HEK293 (cell line): ENCODE data around the gene USP3.
A peak's percentile ranks its signal among the peaks of the same experiment; 100 is the strongest.

Experiments
- CTCF ChIA-PET: fragments of 350-600 bp; formaldehyde crosslinking; extraction: SDS; loops from one replicate; lab custom pipeline; 2021; ENCODE audit warnings: antibody characterized with exemption; lab: Yijun Ruan, JAX
- POLR2A ChIA-PET: fragments of 300-600 bp; formaldehyde crosslinking; extraction: SDS; loops from one replicate; lab custom pipeline; 2020; ENCODE audit warnings: antibody characterized with exemption, inconsistent platforms; lab: Yijun Ruan, JAX
- H3K27ac ChIP-seq: fragments of 200-500 bp; sonication (Bioruptor generic); 2 replicates; pipeline ENCODE4 v1.5.1; 2014; ENCODE audit warnings: low read depth, low read length, control low read depth, inconsistent platforms; ENCODE audit errors: extremely low read depth
- H3K36me3 ChIP-seq, 2 experiments: fragments of 200-500 bp in 1 of 2; sonication (Bioruptor generic) in 1 of 2; 1 replicate in 1 of 2; 2 replicates in 1 of 2; pipeline ENCODE4 v1.5.1; 2014 to 2017; ENCODE audit warnings: inconsistent platforms in 2 of 2, low read length in 2 of 2; ENCODE audit not compliant: control insufficient read depth in 2 of 2, insufficient read depth in 1 of 2
- H3K4me1 ChIP-seq: fragments of 200-500 bp; sonication (Bioruptor generic); 2 replicates; pipeline ENCODE4 v1.5.1; 2014; ENCODE audit warnings: mild to moderate bottlenecking, low read length, inconsistent platforms; ENCODE audit not compliant: control insufficient read depth, insufficient read depth
- H3K4me3 ChIP-seq: 2 replicates; pipeline ENCODE4 v1.5.1; 2011; ENCODE audit warnings: low read depth, mild to moderate bottlenecking, control low read depth, low read length, moderate library complexity
- H3K9me3 ChIP-seq: fragments of 200-500 bp; sonication (Bioruptor generic); 2 replicates; pipeline ENCODE4 v1.5.1; 2014; ENCODE audit warnings: low read depth, low read length, inconsistent platforms; ENCODE audit not compliant: control insufficient read depth, insufficient read depth
- KLF9 ChIP-seq: fragments of 450-650 bp; formaldehyde crosslinking; IDR thresholded peaks from 2 replicates; pipeline ENCODE4 v1.5.1; 2016; ENCODE audit warnings: missing biosample characterization, missing genetic modification characterization, low read depth
- PBX3 ChIP-seq: sonication (generic); formaldehyde crosslinking; IDR thresholded peaks from 2 replicates; pipeline ENCODE4 v1.8.1; 2022; ENCODE audit warnings: mild to moderate bottlenecking, moderate library complexity, missing genetic modification reagents
- PRDM1 ChIP-seq: fragments of 450-650 bp; formaldehyde crosslinking; IDR thresholded peaks from 2 replicates; pipeline ENCODE4; 2016; ENCODE audit warnings: missing biosample characterization, missing genetic modification characterization
- ZNF132 ChIP-seq: fragments of 450-650 bp; formaldehyde crosslinking; IDR thresholded peaks from 2 replicates; pipeline ENCODE4 v1.5.1; 2017; ENCODE audit warnings: missing biosample characterization, missing genetic modification characterization, borderline replicate concordance
- ZNF133 ChIP-seq: fragments of 450-650 bp; formaldehyde crosslinking; IDR thresholded peaks from 2 replicates; pipeline ENCODE4 v1.5.1; 2016; ENCODE audit warnings: missing biosample characterization, missing genetic modification characterization
- ZNF138 ChIP-seq: fragments of 450-650 bp; formaldehyde crosslinking; IDR thresholded peaks from 2 replicates; pipeline ENCODE4 v1.5.1; 2016; ENCODE audit warnings: missing biosample characterization, missing genetic modification characterization, borderline replicate concordance
- ZNF221 ChIP-seq: fragments of 450-650 bp; formaldehyde crosslinking; IDR thresholded peaks from 2 replicates; pipeline ENCODE4 v1.5.1; 2017; ENCODE audit warnings: missing biosample characterization, missing genetic modification characterization, borderline replicate concordance
- ZNF324 ChIP-seq: fragments of 450-650 bp; formaldehyde crosslinking; IDR thresholded peaks from 2 replicates; pipeline ENCODE4 v1.5.1; 2016; ENCODE audit warnings: missing biosample characterization, missing genetic modification characterization
- ZNF518A ChIP-seq: fragments of 450-650 bp; formaldehyde crosslinking; conservative IDR thresholded peaks from 2 replicates; pipeline ENCODE4 v1.5.1; 2016; ENCODE audit warnings: low read depth, missing biosample characterization, missing genetic modification characterization
- ZNF585B ChIP-seq: fragments of 450-650 bp; formaldehyde crosslinking; IDR thresholded peaks from 2 replicates; pipeline ENCODE4 v1.5.1; 2016; ENCODE audit warnings: missing biosample characterization, missing genetic modification characterization
- ZNF704 ChIP-seq: fragments of 450-650 bp; formaldehyde crosslinking; IDR thresholded peaks from 2 replicates; pipeline ENCODE4 v1.5.1; 2016; ENCODE audit warnings: missing biosample characterization, missing genetic modification characterization
- ZNF76 ChIP-seq: fragments of 450-650 bp; formaldehyde crosslinking; IDR thresholded peaks from 2 replicates; pipeline ENCODE4; 2016; ENCODE audit warnings: low read depth, missing biosample characterization, missing genetic modification characterization, borderline replicate concordance
- ZNF843 ChIP-seq: fragments of 450-650 bp; formaldehyde crosslinking; IDR thresholded peaks from 2 replicates; pipeline ENCODE4 v1.5.1; 2016; ENCODE audit warnings: missing biosample characterization, missing genetic modification characterization
- TF ChIP-seq, protein P1 (sequence below): fragments of 450-650 bp; formaldehyde crosslinking; IDR thresholded peaks from 2 replicates; pipeline ENCODE4 v1.5.1; 2016; ENCODE audit warnings: missing biosample characterization, missing genetic modification characterization
- TF ChIP-seq, protein P2 (sequence below): fragments of 450-650 bp; formaldehyde crosslinking; optimal IDR thresholded peaks from 2 replicates; pipeline ENCODE3; 2016; ENCODE audit warnings: missing biosample characterization, mild to moderate bottlenecking, missing genetic modification characterization

USP3 gene

DNA sequence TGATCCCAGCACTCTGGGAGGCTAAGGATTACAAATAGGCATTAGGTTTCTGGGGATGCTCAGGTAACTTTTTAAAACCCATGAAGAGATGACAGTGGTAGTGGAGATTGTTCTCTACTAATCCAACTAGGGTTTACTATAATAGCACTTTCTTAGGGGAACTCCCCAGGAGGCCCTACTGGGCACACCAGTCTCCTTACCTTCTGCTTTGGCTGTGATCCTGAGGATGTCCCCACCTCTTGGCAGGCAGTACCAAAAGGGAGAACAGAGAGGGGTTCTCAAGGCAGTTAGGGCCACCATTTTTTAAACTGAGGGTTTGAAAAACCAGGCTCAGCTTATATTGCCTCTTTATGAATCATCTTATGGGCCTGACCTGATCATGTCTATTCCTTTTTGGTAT, 77.8 kb downstream of the USP3 start:
- Histone ChIP-seq H3K36me3 (peaks cover 4 to 6% of the 10 kb centered on the region in 2 experiments), H3K4me1 (no peaks in the 10 kb centered on the region), H3K27ac (no peak overlapping the region), H3K4me3 (no peak overlapping the region), H3K9me3 (no peaks in the 10 kb centered on the region)
- CTCF ChIA-PET: no interaction called here
- TF ChIP-seq ZNF221 (tag by site-specific recombination) (no peak), ZNF843 (no peak), ZNF324 (tag by site-specific recombination) (no peak)
- TF ChIP-seq, protein P1, sequence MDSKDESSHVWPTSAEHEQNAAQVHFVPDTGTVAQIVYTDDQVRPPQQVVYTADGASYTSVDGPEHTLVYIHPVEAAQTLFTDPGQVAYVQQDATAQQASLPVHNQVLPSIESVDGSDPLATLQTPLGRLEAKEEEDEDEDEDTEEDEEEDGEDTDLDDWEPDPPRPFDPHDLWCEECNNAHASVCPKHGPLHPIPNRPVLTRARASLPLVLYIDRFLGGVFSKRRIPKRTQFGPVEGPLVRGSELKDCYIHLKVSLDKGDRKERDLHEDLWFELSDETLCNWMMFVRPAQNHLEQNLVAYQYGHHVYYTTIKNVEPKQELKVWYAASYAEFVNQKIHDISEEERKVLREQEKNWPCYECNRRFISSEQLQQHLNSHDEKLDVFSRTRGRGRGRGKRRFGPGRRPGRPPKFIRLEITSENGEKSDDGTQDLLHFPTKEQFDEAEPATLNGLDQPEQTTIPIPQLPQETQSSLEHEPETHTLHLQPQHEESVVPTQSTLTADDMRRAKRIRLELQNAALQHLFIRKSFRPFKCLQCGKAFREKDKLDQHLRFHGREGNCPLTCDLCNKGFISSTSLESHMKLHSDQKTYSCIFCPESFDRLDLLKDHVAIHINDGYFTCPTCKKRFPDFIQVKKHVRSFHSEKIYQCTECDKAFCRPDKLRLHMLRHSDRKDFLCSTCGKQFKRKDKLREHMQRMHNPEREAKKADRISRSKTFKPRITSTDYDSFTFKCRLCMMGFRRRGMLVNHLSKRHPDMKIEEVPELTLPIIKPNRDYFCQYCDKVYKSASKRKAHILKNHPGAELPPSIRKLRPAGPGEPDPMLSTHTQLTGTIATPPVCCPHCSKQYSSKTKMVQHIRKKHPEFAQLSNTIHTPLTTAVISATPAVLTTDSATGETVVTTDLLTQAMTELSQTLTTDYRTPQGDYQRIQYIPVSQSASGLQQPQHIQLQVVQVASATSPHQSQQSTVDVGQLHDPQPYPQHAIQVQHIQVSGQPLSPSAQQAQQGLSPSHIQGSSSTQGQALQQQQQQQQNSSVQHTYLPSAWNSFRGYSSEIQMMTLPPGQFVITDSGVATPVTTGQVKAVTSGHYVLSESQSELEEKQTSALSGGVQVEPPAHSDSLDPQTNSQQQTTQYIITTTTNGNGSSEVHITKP: peak; percentile 61
- POLR2A ChIA-PET: no interaction called here

- Histone ChIP-seq H3K27ac (no peak overlapping the region), H3K9me3 (no peaks in the 10 kb centered on the region), H3K36me3 (peaks cover 4 to 9% of the 10 kb centered on the region in 2 experiments), H3K4me3 (no peak overlapping the region), H3K4me1 (peaks cover 3% of the 10 kb centered on the region; the same call in 1 of the 2 replicates)
- no peak for TF ChIP-seq ZNF843
- TF ChIP-seq ZNF132: no peak
- TF ChIP-seq, protein P2, sequence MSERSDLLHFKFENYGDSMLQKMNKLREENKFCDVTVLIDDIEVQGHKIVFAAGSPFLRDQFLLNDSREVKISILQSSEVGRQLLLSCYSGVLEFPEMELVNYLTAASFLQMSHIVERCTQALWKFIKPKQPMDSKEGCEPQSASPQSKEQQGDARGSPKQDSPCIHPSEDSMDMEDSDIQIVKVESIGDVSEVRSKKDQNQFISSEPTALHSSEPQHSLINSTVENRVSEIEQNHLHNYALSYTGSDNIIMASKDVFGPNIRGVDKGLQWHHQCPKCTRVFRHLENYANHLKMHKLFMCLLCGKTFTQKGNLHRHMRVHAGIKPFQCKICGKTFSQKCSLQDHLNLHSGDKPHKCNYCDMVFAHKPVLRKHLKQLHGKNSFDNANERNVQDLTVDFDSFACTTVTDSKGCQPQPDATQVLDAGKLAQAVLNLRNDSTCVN: no peak
- TF ChIP-seq PBX3: no peak
- no peak for TF ChIP-seq ZNF76
- TF ChIP-seq KLF9 (tag by site-specific recombination): no peak
- CTCF ChIA-PET: no interaction called here
- POLR2A ChIA-PET: no interaction called here
Observed at GRCh38 chr15:63582718-63583426, 78.5 kb downstream of the USP3 start.

GRCh38 chr15:63586790-63587189, 82.4 kb downstream of the USP3 start:
- Histone ChIP-seq H3K9me3 (no peaks in the 10 kb centered on the region), H3K4me1 (peaks cover 3% of the 10 kb centered on the region; the same call in 1 of the 2 replicates), H3K27ac (no peak overlapping the region), H3K36me3 (peaks cover 6 to 44% of the 10 kb centered on the region in 2 experiments; a peak in 2 of 3 replicates), H3K4me3 (no peak overlapping the region)
- CTCF ChIA-PET: no interaction called here
- POLR2A ChIA-PET: no interaction called here
- no peak for TF ChIP-seq ZNF518A (tag by site-specific recombination)
- no peak for TF ChIP-seq ZNF843
- no peak for TF ChIP-seq ZNF133 (tag by site-specific recombination)
- TF ChIP-seq ZNF585B (tag by site-specific recombination): no peak
- no peak for TF ChIP-seq ZNF138 (tag by site-specific recombination)
- TF ChIP-seq ZNF704 (tag by site-specific recombination): no peak
- TF ChIP-seq PRDM1 (tag by site-specific recombination): no peak
